Smooth muscle cell (in vitro differentiated cells): Measurements from ENCODE around the gene DNAAF8. TPM values are rescaled to one million over a fixed set of nuclear protein-coding genes. Genes with fewer than 3 reads are reported as not detected.

ENCODE experiments used
- DNase-seq: peaks from one replicate; lab custom pipeline; 2025; ENCODE audit not compliant: unreplicated experiment; lab: John Stamatoyannopoulos, UW
- H2AFZ ChIP-seq: fragments of 200-600 bp; sonication (generic); 2 replicates; pipeline ENCODE4 v1.6.0; 2016; ENCODE audit warnings: antibody characterized with exemption, low read depth, mild to moderate bottlenecking
- H3F3A ChIP-seq: fragments of 200-600 bp; sonication (generic); 2 replicates; pipeline ENCODE4 v1.6.0; 2017; ENCODE audit warnings: antibody characterized with exemption, low read depth
- H3K27ac ChIP-seq: fragments of 200-600 bp; sonication (generic); 2 replicates; pipeline ENCODE4 v1.5.1; 2016; ENCODE audit warnings: low read depth, mild to moderate bottlenecking
- H3K27me3 ChIP-seq: fragments of 200-600 bp; sonication (generic); 2 replicates; pipeline ENCODE4 v1.6.1; 2016; ENCODE audit warnings: low read depth, mild to moderate bottlenecking
- H3K36me3 ChIP-seq: fragments of 200-600 bp; sonication (generic); 2 replicates; pipeline ENCODE4 v1.5.1; 2016; ENCODE audit warnings: low read depth
- H3K4me1 ChIP-seq: fragments of 200-600 bp; sonication (generic); 2 replicates; pipeline ENCODE4 v1.5.1; 2016; ENCODE audit warnings: low read depth
- H3K4me2 ChIP-seq: fragments of 200-600 bp; sonication (generic); 2 replicates; pipeline ENCODE4 v1.6.0; 2016; ENCODE audit warnings: mild to moderate bottlenecking
- H3K4me3 ChIP-seq: fragments of 200-600 bp; sonication (generic); 2 replicates; pipeline ENCODE4 v1.5.1; 2016; ENCODE audit warnings: mild to moderate bottlenecking
- H3K79me2 ChIP-seq: fragments of 200-600 bp; sonication (generic); 2 replicates; pipeline ENCODE4 v1.6.0; 2016; ENCODE audit warnings: low read depth, mild to moderate bottlenecking
- H3K9ac ChIP-seq: fragments of 200-600 bp; sonication (generic); 2 replicates; pipeline ENCODE4 v1.6.0; 2016; ENCODE audit warnings: low read depth
- H3K9me3 ChIP-seq: fragments of 200-600 bp; sonication (generic); replicated peaks from 2 replicates; pipeline ENCODE4 v1.5.1; 2016; ENCODE audit warnings: low read depth
- H4K20me1 ChIP-seq: fragments of 200-600 bp; sonication (generic); 2 replicates; pipeline ENCODE4 v1.6.0; 2016; ENCODE audit warnings: low read depth
- CTCF ChIP-seq: fragments of 200-600 bp; sonication (generic); IDR thresholded peaks from 2 replicates; pipeline ENCODE4 v1.5.1; 2017; ENCODE audit warnings: borderline replicate concordance, mild to moderate bottlenecking, antibody characterized with exemption; ENCODE audit not compliant: insufficient read depth, poor library complexity, severe bottlenecking
- WGBS: methylation state at CpG from one replicate; pipeline ENCODE4 v1.1.7; 2016; ENCODE audit warnings: low lambda C conversion rate; 5-methylcytosine and 5-hydroxymethylcytosine counted together
- polyA plus RNA-seq: library from polyadenylated mRNA; unstranded; fragments of >200 nt; fragmentation: Nextera tagmentation; extraction: Ambion mirVana; gene quantifications from 2 replicates; pipeline ENCODE4 v1.2.1, GENCODE V29; 2016
- total RNA-seq: library from RNA; depleted of rRNA; stranded (reverse); fragments of >200 nt; gene quantifications from 2 replicates; pipeline ENCODE4 v1.2.3, GENCODE V29; 2014

DNAAF8 gene
- total and polyA plus RNA-seq, 2 experiments from 2014 or later: 2.9 TPM; not detected in 1

- Histone ChIP-seq H3K27me3 (no peaks in the 10 kb centered on the region), H3K4me3 (no peak overlapping the region), H3K4me2 (no peak overlapping the region), H2AFZ (no peak overlapping the region), H3K9me3 (no peaks in the 10 kb centered on the region), H3F3A (no peaks in the 10 kb centered on the region), H3K36me3 (no peaks in the 10 kb centered on the region), H4K20me1 (no peaks in the 10 kb centered on the region), H3K9ac (no peak overlapping the region), H3K79me2 (no peaks in the 10 kb centered on the region), H3K4me1 (no peaks in the 10 kb centered on the region), H3K27ac (no peak overlapping the region)
- WGBS: 91% methylated on average over 14 of the region's 14 CpGs
- DNase-seq: no peak
- TF ChIP-seq CTCF: no peak
Observed at GRCh38 chr16:4747906-4748681, 13.8 kb downstream of the DNAAF8 start.

GRCh38 chr16:4748682-4749411 is 14.5 kb downstream of the DNAAF8 start:
- Histone ChIP-seq H3K27ac (no peak overlapping the region), H3K27me3 (no peaks in the 10 kb centered on the region), H3F3A (no peaks in the 10 kb centered on the region), H3K9me3 (no peaks in the 10 kb centered on the region), H3K36me3 (no peaks in the 10 kb centered on the region), H3K9ac (no peak overlapping the region), H3K79me2 (no peaks in the 10 kb centered on the region), H4K20me1 (peaks cover 3% of the 10 kb centered on the region), H2AFZ (no peak overlapping the region), H3K4me3 (no peak overlapping the region), H3K4me2 (no peak overlapping the region), H3K4me1 (no peaks in the 10 kb centered on the region)
- TF ChIP-seq CTCF: no peak
- DNase-seq: no peak
- 94% methylated on average over 16 of the region's 16 CpGs for WGBS

GRCh38 chr16:4749700-4750257 is 15.4 kb downstream of the DNAAF8 start:
- Histone ChIP-seq H3K79me2 (no peaks in the 10 kb centered on the region), H3K27ac (no peak overlapping the region), H3K9me3 (no peaks in the 10 kb centered on the region), H2AFZ (no peak overlapping the region), H3K4me2 (no peak overlapping the region), H3K36me3 (no peaks in the 10 kb centered on the region), H3K27me3 (no peaks in the 10 kb centered on the region), H3F3A (no peaks in the 10 kb centered on the region), H4K20me1 (peaks cover 7% of the 10 kb centered on the region), H3K9ac (no peak overlapping the region), H3K4me1 (no peaks in the 10 kb centered on the region), H3K4me3 (no peak overlapping the region)
- DNase-seq: no peak
- 94% methylated on average over 10 of the region's 10 CpGs for WGBS
- no peak for TF ChIP-seq CTCF
